GM23338 (cell line): ENCODE results near the gene SRSF2. TPM values are rescaled to one million over a fixed set of nuclear protein-coding genes. Genes with fewer than 3 reads are reported as not detected.

Source experiments
- ATAC-seq: fragments of 200-7000 bp; cut with Tn5 transposase; 3 replicates; pipeline ENCODE4 v1.9.1; 2020
- DNase-seq: peaks from one replicate; pipeline ENCODE4 v3.0.0-alpha.2; 2015; ENCODE audit warnings: low spot score
- H2AFZ ChIP-seq: fragments of 200-600 bp; sonication (generic); 2 replicates; pipeline ENCODE4 v1.8.0; 2016; ENCODE audit warnings: antibody characterized with exemption, mild to moderate bottlenecking, moderate library complexity
- H3F3A ChIP-seq: fragments of 200-600 bp; sonication (generic); replicated peaks from 2 replicates; pipeline ENCODE4 v1.8.0; 2017; ENCODE audit warnings: antibody characterized with exemption, mixed run types, low read depth
- H3K27ac ChIP-seq: fragments of 200-600 bp; sonication (generic); 2 replicates; pipeline ENCODE4 v1.6.1; 2016; ENCODE audit warnings: low read depth
- H3K27me3 ChIP-seq: fragments of 200-600 bp; sonication (generic); 2 replicates; pipeline ENCODE4 v1.8.0; 2016; ENCODE audit warnings: mild to moderate bottlenecking, mixed run types, moderate library complexity; ENCODE audit not compliant: insufficient read depth
- H3K36me3 ChIP-seq: fragments of 200-600 bp; sonication (generic); 2 replicates; pipeline ENCODE4 v1.8.0; 2016; ENCODE audit warnings: mild to moderate bottlenecking; ENCODE audit not compliant: insufficient read depth
- H3K4me1 ChIP-seq: fragments of 200-600 bp; sonication (generic); 2 replicates; pipeline ENCODE4 v1.8.0; 2016; ENCODE audit warnings: mild to moderate bottlenecking, moderate library complexity; ENCODE audit not compliant: insufficient read depth
- H3K4me2 ChIP-seq: fragments of 200-600 bp; sonication (generic); 2 replicates; pipeline ENCODE4 v1.7.1; 2017; ENCODE audit warnings: mixed run types
- H3K4me3 ChIP-seq: fragments of 200-600 bp; sonication (generic); 2 replicates; pipeline ENCODE4 v1.6.1; 2016; ENCODE audit warnings: mixed run types
- H3K79me2 ChIP-seq: fragments of 200-600 bp; sonication (generic); replicated peaks from 2 replicates; pipeline ENCODE4 v1.8.0; 2017; ENCODE audit warnings: mild to moderate bottlenecking; ENCODE audit not compliant: insufficient read depth
- H3K9me2 ChIP-seq: fragments of 200-600 bp; sonication (generic); 2 replicates; pipeline ENCODE4 v1.8.0; 2017; ENCODE audit not compliant: insufficient read depth
- H4K20me1 ChIP-seq: fragments of 200-600 bp; sonication (generic); replicated peaks from 2 replicates; pipeline ENCODE4 v1.8.0; 2017; ENCODE audit warnings: mild to moderate bottlenecking; ENCODE audit not compliant: insufficient read depth
- H3K27ac Mint-ChIP-seq: 2 replicates; pipeline ENCODE4 v1.8.0; 2020; ENCODE audit warnings: inconsistent platforms, mild to moderate bottlenecking, moderate library complexity, mixed read lengths
- H3K27me3 Mint-ChIP-seq: 3 replicates; pipeline ENCODE4 v1.8.0; 2022; ENCODE audit warnings: low read depth, mild to moderate bottlenecking, moderate library complexity, mixed read lengths, inconsistent platforms; ENCODE audit not compliant: insufficient read depth, poor library complexity
- H3K36me3 Mint-ChIP-seq: 3 replicates; pipeline ENCODE4 v1.8.0; 2021; ENCODE audit warnings: low read depth, mild to moderate bottlenecking, inconsistent platforms, moderate library complexity, mixed read lengths
- H3K4me1 Mint-ChIP-seq: 3 replicates; pipeline ENCODE4 v1.8.0; 2020; ENCODE audit warnings: mild to moderate bottlenecking, inconsistent platforms, mixed read lengths
- H3K4me3 Mint-ChIP-seq: 3 replicates; pipeline ENCODE4 v1.8.0; 2021; ENCODE audit warnings: moderate library complexity, mild to moderate bottlenecking, inconsistent platforms, mixed read lengths
- H3K9me3 Mint-ChIP-seq: 3 replicates; pipeline ENCODE4 v1.8.0; 2020; ENCODE audit warnings: moderate library complexity, mild to moderate bottlenecking, inconsistent platforms, mixed read lengths
- CREB1 ChIP-seq: fragments of 250-450 bp; sonication (Bioruptor Pico); IDR thresholded peaks from 2 replicates; pipeline ENCODE4 v1.5.0; 2020; ENCODE audit warnings: low read depth, mild to moderate bottlenecking, moderate library complexity
- ETS1 ChIP-seq: IDR thresholded peaks from 2 replicates; pipeline ENCODE4 v1.6.1; 2016; ENCODE audit warnings: antibody characterized with exemption
- EZH2 ChIP-seq: fragments of 200-600 bp; sonication (generic); IDR thresholded peaks from one replicate; pipeline ENCODE4 v1.8.0; 2017; ENCODE audit warnings: antibody characterized with exemption, mild to moderate bottlenecking, low read depth; ENCODE audit not compliant: unreplicated experiment
- EZH2phosphoT487 ChIP-seq: fragments of 200-600 bp; sonication (generic); IDR thresholded peaks from one replicate; pipeline ENCODE4 v1.8.1; 2018; ENCODE audit warnings: antibody characterized with exemption; ENCODE audit not compliant: unreplicated experiment
- JUNB ChIP-seq: IDR thresholded peaks from one replicate; pipeline ENCODE4 v1.6.1; 2016; ENCODE audit warnings: antibody characterized with exemption; ENCODE audit not compliant: unreplicated experiment
- NANOG ChIP-seq: IDR thresholded peaks from 2 replicates; pipeline ENCODE4 v1.6.1; 2016; ENCODE audit warnings: antibody characterized with exemption, borderline replicate concordance
- STAT1 ChIP-seq: IDR thresholded peaks from one replicate; pipeline ENCODE4 v1.6.1; 2016; ENCODE audit warnings: antibody characterized with exemption; ENCODE audit not compliant: unreplicated experiment
- ZNF114 ChIP-seq: fragments of 250-450 bp; sonication (Bioruptor Pico); IDR thresholded peaks from 2 replicates; pipeline ENCODE4 v1.5.0; 2020; ENCODE audit warnings: mild to moderate bottlenecking, moderate library complexity
- ZNF331 ChIP-seq: fragments of 250-450 bp; sonication (Bioruptor Pico); IDR thresholded peaks from 2 replicates; pipeline ENCODE4 v1.5.0; 2020; ENCODE audit warnings: low read depth, mild to moderate bottlenecking, moderate library complexity
- polyA plus RNA-seq: library from polyadenylated mRNA; unstranded; fragments of >200 nt; fragmentation: Nextera tagmentation; extraction: Ambion mirVana; gene quantifications from 2 replicates; pipeline ENCODE4 v1.2.1, GENCODE V29; 2016
- total RNA-seq: library from RNA; depleted of rRNA; stranded (reverse); fragments of >200 nt; shearing (Covaris generic); gene quantifications from 2 replicates; pipeline ENCODE4 v1.2.3, GENCODE V29; 2014
- TF ChIP-seq, protein P1 (sequence below): IDR thresholded peaks from one replicate; pipeline ENCODE4 v1.6.1; 2018; ENCODE audit warnings: antibody characterized with exemption; ENCODE audit not compliant: unreplicated experiment
- TF ChIP-seq, protein P2 (sequence below), 2 experiments: fragments of 200-600 bp in 1 of 2; sonication (generic) in 1 of 2; conservative IDR thresholded peaks; 2 replicates each; pipeline versions ENCODE4 v1.5.1 to v1.6.1; 2016 to 2017; ENCODE audit warnings: antibody characterized with exemption in 2 of 2, low read depth in 2 of 2, mild to moderate bottlenecking in 2 of 2, moderate library complexity in 1 of 2

The SRSF2 gene
- total and polyA plus RNA-seq, 2 experiments from 2014 or later: 317 to 547 TPM

- TF ChIP-seq JUNB (no peak), EZH2 (no peak), STAT1 (no peak), NANOG (no peak), ZNF114 (CRISPR knock-in tag) (no peak), EZH2phosphoT487 (no peak), ETS1 (no peak), ZNF331 (CRISPR knock-in tag) (no peak), CREB1 (CRISPR knock-in tag) (no peak)
- TF ChIP-seq, protein P1, sequence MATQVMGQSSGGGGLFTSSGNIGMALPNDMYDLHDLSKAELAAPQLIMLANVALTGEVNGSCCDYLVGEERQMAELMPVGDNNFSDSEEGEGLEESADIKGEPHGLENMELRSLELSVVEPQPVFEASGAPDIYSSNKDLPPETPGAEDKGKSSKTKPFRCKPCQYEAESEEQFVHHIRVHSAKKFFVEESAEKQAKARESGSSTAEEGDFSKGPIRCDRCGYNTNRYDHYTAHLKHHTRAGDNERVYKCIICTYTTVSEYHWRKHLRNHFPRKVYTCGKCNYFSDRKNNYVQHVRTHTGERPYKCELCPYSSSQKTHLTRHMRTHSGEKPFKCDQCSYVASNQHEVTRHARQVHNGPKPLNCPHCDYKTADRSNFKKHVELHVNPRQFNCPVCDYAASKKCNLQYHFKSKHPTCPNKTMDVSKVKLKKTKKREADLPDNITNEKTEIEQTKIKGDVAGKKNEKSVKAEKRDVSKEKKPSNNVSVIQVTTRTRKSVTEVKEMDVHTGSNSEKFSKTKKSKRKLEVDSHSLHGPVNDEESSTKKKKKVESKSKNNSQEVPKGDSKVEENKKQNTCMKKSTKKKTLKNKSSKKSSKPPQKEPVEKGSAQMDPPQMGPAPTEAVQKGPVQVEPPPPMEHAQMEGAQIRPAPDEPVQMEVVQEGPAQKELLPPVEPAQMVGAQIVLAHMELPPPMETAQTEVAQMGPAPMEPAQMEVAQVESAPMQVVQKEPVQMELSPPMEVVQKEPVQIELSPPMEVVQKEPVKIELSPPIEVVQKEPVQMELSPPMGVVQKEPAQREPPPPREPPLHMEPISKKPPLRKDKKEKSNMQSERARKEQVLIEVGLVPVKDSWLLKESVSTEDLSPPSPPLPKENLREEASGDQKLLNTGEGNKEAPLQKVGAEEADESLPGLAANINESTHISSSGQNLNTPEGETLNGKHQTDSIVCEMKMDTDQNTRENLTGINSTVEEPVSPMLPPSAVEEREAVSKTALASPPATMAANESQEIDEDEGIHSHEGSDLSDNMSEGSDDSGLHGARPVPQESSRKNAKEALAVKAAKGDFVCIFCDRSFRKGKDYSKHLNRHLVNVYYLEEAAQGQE: no peak
- TF ChIP-seq, protein P2, sequence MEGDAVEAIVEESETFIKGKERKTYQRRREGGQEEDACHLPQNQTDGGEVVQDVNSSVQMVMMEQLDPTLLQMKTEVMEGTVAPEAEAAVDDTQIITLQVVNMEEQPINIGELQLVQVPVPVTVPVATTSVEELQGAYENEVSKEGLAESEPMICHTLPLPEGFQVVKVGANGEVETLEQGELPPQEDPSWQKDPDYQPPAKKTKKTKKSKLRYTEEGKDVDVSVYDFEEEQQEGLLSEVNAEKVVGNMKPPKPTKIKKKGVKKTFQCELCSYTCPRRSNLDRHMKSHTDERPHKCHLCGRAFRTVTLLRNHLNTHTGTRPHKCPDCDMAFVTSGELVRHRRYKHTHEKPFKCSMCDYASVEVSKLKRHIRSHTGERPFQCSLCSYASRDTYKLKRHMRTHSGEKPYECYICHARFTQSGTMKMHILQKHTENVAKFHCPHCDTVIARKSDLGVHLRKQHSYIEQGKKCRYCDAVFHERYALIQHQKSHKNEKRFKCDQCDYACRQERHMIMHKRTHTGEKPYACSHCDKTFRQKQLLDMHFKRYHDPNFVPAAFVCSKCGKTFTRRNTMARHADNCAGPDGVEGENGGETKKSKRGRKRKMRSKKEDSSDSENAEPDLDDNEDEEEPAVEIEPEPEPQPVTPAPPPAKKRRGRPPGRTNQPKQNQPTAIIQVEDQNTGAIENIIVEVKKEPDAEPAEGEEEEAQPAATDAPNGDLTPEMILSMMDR (conservative IDR thresholded peaks at IDR 0.05; ENCODE audit: low read depth in 2 of 2): no peak
These were observed 5.8 kb upstream of the SRSF2 start (continued) for GRCh38 chr17:76742958-76743357.

- H3K4me1 ChIP-seq: peaks cover 5% of the 10 kb centered on the region; the same call in 1 of the 2 replicates
- H4K20me1 ChIP-seq: peaks cover 6% of the 10 kb centered on the region
- Mint-ChIP-seq H3K27me3 (peaks cover 16% of the 10 kb centered on the region), H3K9me3 (peaks cover 8% of the 10 kb centered on the region; the same call in 2 of the 3 replicates), H3K4me3 (no peak overlapping the region), H3K36me3 (peaks cover 44% of the 10 kb centered on the region), H3K4me1 (peaks cover 6% of the 10 kb centered on the region), H3K27ac (no peak overlapping the region)
- no peak overlapping the region for H2AFZ ChIP-seq
- no peaks in the 10 kb centered on the region for H3K9me2 ChIP-seq
- peaks cover 7% of the 10 kb centered on the region for H3F3A ChIP-seq
- no peak overlapping the region for H3K4me3 ChIP-seq
- no peak overlapping the region for H3K4me2 ChIP-seq
- no peaks in the 10 kb centered on the region for H3K27me3 ChIP-seq
- ATAC-seq: no peak
- DNase-seq: no peak
- no peak overlapping the region for H3K27ac ChIP-seq
- H3K36me3 ChIP-seq: peaks cover 10% of the 10 kb centered on the region; the same call in 1 of the 2 replicates
- H3K79me2 ChIP-seq: peaks cover 32% of the 10 kb centered on the region
- TF ChIP-seq, protein P1: no peak
- no peak for TF ChIP-seq ZNF331 (CRISPR knock-in tag)
- no peak for TF ChIP-seq CREB1 (CRISPR knock-in tag)
- TF ChIP-seq STAT1: no peak
- TF ChIP-seq, protein P2 (conservative IDR thresholded peaks at IDR 0.05; ENCODE audit: low read depth in 2 of 2): no peak
These were observed 3.4 kb upstream of the SRSF2 start for GRCh38 chr17:76740329-76741118.
